K562 (cell line): ENCODE data around the gene KLRC3. TPM values are rescaled to one million over a fixed set of nuclear protein-coding genes. Genes with fewer than 3 reads are reported as not detected.

Experiments
- ATAC-seq: fragments of 200-7000 bp; cut with Tn5 transposase; 3 replicates; pipeline ENCODE4 v1.9.1; 2020; ENCODE audit warnings: moderate library complexity
- BruUV-seq: library from RNA; stranded (reverse); fragments of 400-500 nt; replicated peaks from 2 replicates; lab custom pipeline; 2021; lab: Mats Ljungman, UMichigan
- CTCF ChIA-PET: fragments of 300-600 bp; formaldehyde crosslinking; extraction: SDS; loops from one replicate; lab custom pipeline; 2021; ENCODE audit warnings: low intra/inter-chr PET ratio; lab: Yijun Ruan, JAX
- POLR2A ChIA-PET: fragments of 300-600, 350-650 bp; sonication (Branson Sonifier 250); formaldehyde crosslinking; extraction: SDS; loops from one replicate; lab custom pipeline; 2021; ENCODE audit warnings: antibody characterized with exemption, inconsistent platforms; lab: Yijun Ruan, JAX
- DNase-seq, 4 experiments: peaks; one replicate each; pipeline versions ENCODE4 v3.0.0 to v3.0.0-alpha.2; 2011 to 2018; ENCODE audit warnings: low spot score in 3 of 4, mixed read lengths in 3 of 4; ENCODE audit errors: extremely low read depth in 1 of 4
- FAIRE-seq: peaks from 2 replicates; lab custom pipeline; 2011; peaks lifted over from hg19 to GRCh38; lab: Jason Lieb, UNC
- H2AFZ ChIP-seq: 2 replicates; pipeline ENCODE4 v1.6.0; 2011; ENCODE audit warnings: low read depth, low read length, control low read depth, inconsistent platforms
- H3K27ac ChIP-seq: fragments of 200-600 bp; 3 replicates; pipeline ENCODE4 v1.8.0; 2011; ENCODE audit warnings: low read depth, mild to moderate bottlenecking, control low read depth, inconsistent platforms, low read length, moderate library complexity, mixed read lengths; ENCODE audit errors: extremely low read depth
- H3K27me3 ChIP-seq, 2 experiments: fragments of 300-600 bp in 1 of 2; 2 replicates in 1 of 2; 3 replicates in 1 of 2; pipeline versions ENCODE4 v1.6.0 to v1.8.0; 2011; ENCODE audit warnings: inconsistent platforms in 2 of 2, low read length in 2 of 2, mild to moderate bottlenecking in 1 of 2, mixed read lengths in 1 of 2, moderate library complexity in 1 of 2; ENCODE audit not compliant: control insufficient read depth in 2 of 2, insufficient read depth in 2 of 2
- H3K36me3 ChIP-seq: fragments of 300-600 bp; 3 replicates; pipeline ENCODE4 v1.8.0; 2011; ENCODE audit warnings: mild to moderate bottlenecking, low read length, inconsistent platforms; ENCODE audit not compliant: control insufficient read depth, insufficient read depth
- H3K4me1 ChIP-seq, 2 experiments: fragments of 200-600 bp in 1 of 2; replicated peaks in 1 of 2; 2 replicates in 1 of 2; 3 replicates in 1 of 2; pipeline versions ENCODE4 v1.5.1 to v1.8.0; 2011; ENCODE audit warnings: inconsistent platforms in 2 of 2, low read length in 2 of 2, mild to moderate bottlenecking in 1 of 2, mixed read lengths in 1 of 2, moderate library complexity in 1 of 2; ENCODE audit not compliant: control insufficient read depth in 2 of 2, insufficient read depth in 2 of 2
- H3K4me2 ChIP-seq: 2 replicates; pipeline ENCODE4 v1.6.1; 2011; ENCODE audit warnings: low read length, control low read depth, inconsistent platforms, mixed read lengths; ENCODE audit not compliant: insufficient read depth
- H3K4me3 ChIP-seq: fragments of 200-600 bp; sonication (generic), shearing (Covaris generic); 2 replicates; pipeline ENCODE4 v1.5.1; 2016; ENCODE audit warnings: control low read depth, inconsistent platforms
- H3K79me2 ChIP-seq: fragments of 200-600 bp; 3 replicates; pipeline ENCODE4 v1.8.0; 2011; ENCODE audit warnings: low read length, inconsistent platforms; ENCODE audit not compliant: control insufficient read depth, insufficient read depth
- H3K9ac ChIP-seq, 2 experiments: 2 replicates each; pipeline versions ENCODE4 v1.6.0 to v1.6.1; 2011; ENCODE audit warnings: low read depth in 2 of 2, low read length in 2 of 2, control low read depth in 1 of 2, inconsistent platforms in 1 of 2, mild to moderate bottlenecking in 1 of 2, mixed read lengths in 1 of 2; ENCODE audit not compliant: insufficient read depth in 1 of 2
- H3K9me1 ChIP-seq: one replicate; pipeline ENCODE4 v1.6.0; 2011; ENCODE audit warnings: inconsistent platforms, mild to moderate bottlenecking, low read length, moderate library complexity; ENCODE audit not compliant: control insufficient read depth, insufficient read depth
- H3K9me3 ChIP-seq: replicated peaks from 2 replicates; pipeline ENCODE4 v1.5.1; 2011; ENCODE audit warnings: low read depth, low read length, inconsistent platforms; ENCODE audit not compliant: control insufficient read depth, insufficient read depth
- H4K20me1 ChIP-seq: replicated peaks from 2 replicates; pipeline ENCODE4 v1.6.1; 2011; ENCODE audit warnings: low read length, inconsistent platforms, mixed read lengths; ENCODE audit not compliant: control insufficient read depth, insufficient read depth
- ARID4B ChIP-seq: sonication (generic); formaldehyde crosslinking; IDR thresholded peaks from 2 replicates; pipeline ENCODE4 v1.8.0; 2022; ENCODE audit warnings: mild to moderate bottlenecking, missing genetic modification reagents
- CXXC5 ChIP-seq: fragments of 250-450 bp; sonication (Bioruptor Pico); IDR thresholded peaks from 2 replicates; pipeline ENCODE4 v1.8.0; 2022; ENCODE audit warnings: inconsistent platforms, mild to moderate bottlenecking, moderate library complexity
- LEF1 ChIP-seq: fragments of 450-650 bp; IDR thresholded peaks from 2 replicates; pipeline ENCODE4 v1.6.1; 2016; ENCODE audit warnings: mild to moderate bottlenecking
- MIER1 ChIP-seq: fragments of 450-650 bp; IDR thresholded peaks from 2 replicates; pipeline ENCODE4 v1.6.1; 2016; ENCODE audit warnings: antibody characterized with exemption, mild to moderate bottlenecking, low read depth
- NBN ChIP-seq: fragments of 450-650 bp; IDR thresholded peaks from 2 replicates; pipeline ENCODE4 v1.6.1; 2016; ENCODE audit warnings: low read depth, mild to moderate bottlenecking
- NRF1 ChIP-seq, 2 experiments: fragments of 450-650 bp; IDR thresholded peaks in 1 of 2; conservative IDR thresholded peaks in 1 of 2; 2 replicates each; pipeline ENCODE4 v1.6.1; 2014; ENCODE audit warnings: mild to moderate bottlenecking in 2 of 2
- POU5F1 ChIP-seq: fragments of 150-350 bp; IDR thresholded peaks from 2 replicates; pipeline ENCODE4 v1.6.1; 2014; ENCODE audit warnings: borderline replicate concordance, low read length, low read depth, mild to moderate bottlenecking; ENCODE audit not compliant: partially characterized antibody
- RAD51 ChIP-seq: fragments of 450-650 bp; IDR thresholded peaks from 2 replicates; pipeline ENCODE4 v1.7.1; 2016; ENCODE audit warnings: low read depth, mild to moderate bottlenecking, borderline replicate concordance
- RBM25 ChIP-seq: fragments of 200-400 bp; formaldehyde crosslinking; IDR thresholded peaks from 2 replicates; pipeline ENCODE4 v1.6.1; 2018; ENCODE audit warnings: low read length, low read depth, moderate library complexity; ENCODE audit not compliant: severe bottlenecking
- WGBS: fragments of 100-300 bp; shearing (Covaris generic); methylation state at CpG from one replicate; pipeline ENCODE4 v1.1.6; 2016; ENCODE audit warnings: low coverage, mixed read lengths; ENCODE audit not compliant: insufficient coverage; ENCODE audit errors: missing lambda C conversion rate; 5-methylcytosine and 5-hydroxymethylcytosine counted together
- in situ Hi-C: fragments of 300-500 bp; cut with MboI; formaldehyde crosslinking; loops from 4 replicates; pipeline ENCODE4 v1.15.0; 2018; ENCODE audit warnings: inconsistent platforms, mixed read lengths
- intact Hi-C: fragments of 100-400 bp; cut with micrococcal nuclease; formaldehyde crosslinking; loops from 2 replicates; pipeline ENCODE4 v1.14.2; 2022
- polyA plus RNA-seq, 8 experiments: library from polyadenylated mRNA; depleted of rRNA in 4 of 8; stranded (reverse) in 5 of 8; unstranded in 3 of 8; fragments of >200 nt; fragmentation: Nextera tagmentation in 2 of 8; fragmentation: Illumina TruSeq in 1 of 8; extraction: Ambion mirVana in 2 of 8; extraction: Trizol in 1 of 8; gene quantifications; 2 replicates each; pipeline versions ENCODE4 v1.2.1 to v1.2.3, GENCODE V29; 2011 to 2014; ENCODE audit warnings: inconsistent platforms in 1 of 8, missing spikeins in 1 of 8
- total RNA-seq, 7 experiments: library from RNA; depleted of rRNA in 6 of 7; stranded (reverse); fragments of >200 nt in 6 of 7; fragmentation: Illumina TruSeq in 2 of 7; extraction: Trizol in 2 of 7; gene quantifications; 2 replicates each; pipeline versions ENCODE4 v1.2.1 to v1.2.3, GENCODE V29; 2011 to 2021; ENCODE audit warnings: low replicate concordance in 1 of 7

Gene KLRC3
- total and polyA plus RNA-seq, 9 of the 15 experiments (the other 6 are each of a cell fraction or from before 2014, with no cell fraction given), result 0.09 to 0.32 (median 0.18) TPM; not detected in 5

DNA sequence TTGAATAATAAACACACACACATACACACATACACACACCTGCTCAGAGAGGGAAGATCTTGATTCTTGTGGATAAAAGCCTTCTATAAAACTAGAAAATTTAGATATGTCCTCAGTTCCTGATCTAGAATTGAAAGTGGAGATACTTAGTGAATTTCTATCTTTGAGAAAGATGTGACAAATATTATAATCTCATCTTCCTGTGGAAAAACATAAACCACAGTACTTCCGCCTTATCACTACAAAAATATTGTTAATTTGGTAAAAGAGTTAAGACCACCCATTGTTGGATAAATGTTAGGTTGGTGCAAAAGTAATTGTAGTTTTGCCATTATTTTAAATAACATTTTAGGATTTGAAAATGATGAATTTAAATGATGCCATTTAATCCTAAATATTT, 30.5 kb downstream of the KLRC3 start, which contains the start of gene KLRK1:
TSS of gene KLRK1 (minus strand) at position 138 of the 400 bp plus-strand sequence. CDS start 1,231 bp downstream, outside the sequence.
- ATAC-seq, result no peak
- intact Hi-C loops, result no loop called here
- POLR2A ChIA-PET, result no interaction called here
- 100% methylated on average over 1 of the region's 1 CpG for WGBS
- H3K4me1 ChIP-seq, result no peaks in the 10 kb centered on the region
- in situ Hi-C loops, result no loop called here
- no peak within 1 kb of the TSS for H3K9ac ChIP-seq
- H3K4me3 ChIP-seq, result no peak within 1 kb of the TSS
- CTCF ChIA-PET, result no interaction called here
- no peak within 1 kb of the TSS for H3K27ac ChIP-seq
- FAIRE-seq, result no peak
- DNase-seq, result no peak
- H4K20me1 ChIP-seq, result no peaks in the 10 kb centered on the region
- no peaks in the 10 kb centered on the region for H3K36me3 ChIP-seq
- no peak within 1 kb of the TSS for H2AFZ ChIP-seq
- H3K4me2 ChIP-seq, result no peak within 1 kb of the TSS
- H3K9me3 ChIP-seq, result no peaks in the 10 kb centered on the region
- no peaks in the 10 kb centered on the region for H3K9me1 ChIP-seq
- no peaks in the 10 kb centered on the region for H3K79me2 ChIP-seq
- no peak for TF ChIP-seq NBN
- no peak for TF ChIP-seq LEF1
- TF ChIP-seq MIER1, result no peak
- no peak for TF ChIP-seq RAD51
- no peak for TF ChIP-seq CXXC5 (CRISPR knock-in tag)
- TF ChIP-seq NRF1 (conservative IDR thresholded peaks at IDR 0.05 in 1 of 2, IDR thresholded peaks at IDR 0.05 in 1 of 2), result no peak
- TF ChIP-seq POU5F1, result no peak
- TF ChIP-seq ARID4B (CRISPR knock-in tag), result no peak
- TF ChIP-seq RBM25, result no peak
- H3K27me3 ChIP-seq, result no peaks in the 10 kb centered on the region
- no TSS peak for BruUV-seq
